ENCODE measurements around the gene MAK.
"Not testable (repeated sequence)": the region's sequence is repeated elsewhere in the genome, so short reads cannot be mapped to it uniquely, and the experiment has no call there.

MAK gene

DNA sequence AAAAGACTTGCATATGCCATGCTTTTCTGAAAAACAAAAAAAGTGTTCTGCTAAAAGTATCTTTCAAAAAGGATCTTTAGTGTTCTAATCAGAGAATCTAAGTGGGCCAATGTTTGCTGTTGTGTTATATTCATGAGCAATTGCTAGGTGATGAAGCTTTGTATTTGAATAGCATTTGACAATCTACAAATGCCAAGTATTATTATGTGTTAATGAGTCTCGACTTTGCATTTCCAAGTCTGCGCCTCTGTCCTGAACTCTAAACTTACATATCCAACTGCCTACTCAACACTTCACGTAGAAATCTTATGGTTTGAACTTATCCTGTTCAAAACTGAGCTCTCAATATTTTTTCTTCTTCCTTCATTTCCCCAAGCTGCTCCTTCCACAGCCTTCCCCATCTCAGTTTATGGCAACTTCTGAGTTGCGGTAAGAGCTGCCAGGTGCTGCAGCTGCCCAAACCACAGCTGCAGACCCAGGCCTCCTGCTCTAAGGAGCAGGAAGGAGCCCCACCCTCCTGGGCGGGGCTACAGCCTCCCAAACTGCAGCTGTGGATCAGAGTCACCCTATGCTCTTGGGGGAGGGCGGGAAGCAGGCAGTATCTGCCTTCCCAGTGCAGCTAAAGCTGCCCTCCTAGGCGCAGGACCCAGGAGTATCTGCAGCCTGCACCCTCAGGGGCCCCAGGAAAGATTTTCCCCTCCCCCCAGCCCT lies 16.7 kb upstream of the MAK start:
- DNase-seq (ENCODE audit: low read depth in 2 of 2) = no peak

DNA sequence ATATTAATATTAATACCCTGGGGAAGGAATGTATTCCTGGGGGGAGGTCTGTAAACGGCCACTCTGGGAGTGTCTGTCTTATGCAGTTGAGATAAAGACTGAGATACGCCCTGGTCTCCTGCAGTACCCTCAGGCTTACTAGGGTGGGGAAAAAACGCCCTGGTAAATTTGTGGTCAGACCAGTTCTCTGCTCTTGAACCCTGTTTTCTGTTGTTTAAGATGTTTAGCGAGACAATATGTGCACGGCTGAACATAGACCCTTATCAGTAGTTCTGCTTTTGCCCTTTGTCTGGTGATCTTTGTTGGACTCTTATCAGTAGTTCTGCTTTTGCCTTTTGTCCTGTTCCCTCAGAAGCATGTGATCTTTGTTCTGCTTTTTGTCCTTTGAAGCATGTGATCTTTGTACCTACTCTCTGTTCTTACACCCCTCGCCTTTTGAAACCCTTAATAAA lies 15.5 kb upstream of the MAK start:
- not testable (repeated sequence) for DNase-seq (ENCODE audit: low read depth in 2 of 2)

DNA sequence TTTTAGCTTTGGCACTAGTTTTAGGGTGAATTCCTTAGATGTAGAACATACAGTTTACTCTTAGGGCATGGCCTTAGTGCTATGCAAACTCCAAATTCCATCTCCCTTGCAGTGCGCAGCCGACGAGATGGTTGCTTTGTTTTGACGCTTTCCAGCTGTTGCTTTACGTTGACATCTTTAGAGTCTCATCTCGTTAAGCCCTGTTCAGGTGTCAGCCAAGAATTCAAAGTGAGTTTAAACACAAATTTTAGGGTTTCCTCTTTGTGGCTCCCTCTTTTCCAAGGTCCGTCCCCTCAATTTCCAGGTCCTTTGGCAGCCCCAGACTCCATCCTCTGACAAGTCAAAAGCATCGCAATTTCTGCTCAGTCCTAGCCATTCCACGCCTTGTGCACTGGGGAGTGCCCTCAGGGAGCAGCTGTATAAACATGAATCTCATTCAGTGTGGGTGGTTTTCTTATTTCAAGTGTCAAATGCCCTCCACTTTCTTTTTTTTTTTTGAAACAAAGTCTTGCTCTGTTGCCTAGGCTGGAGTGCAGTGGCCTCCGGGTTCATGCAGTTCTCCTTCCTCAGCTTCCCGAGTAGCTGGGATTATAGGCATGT lies 14.1 kb upstream of the MAK start:
- no peak for DNase-seq (ENCODE audit: low read depth in 2 of 2)

DNA sequence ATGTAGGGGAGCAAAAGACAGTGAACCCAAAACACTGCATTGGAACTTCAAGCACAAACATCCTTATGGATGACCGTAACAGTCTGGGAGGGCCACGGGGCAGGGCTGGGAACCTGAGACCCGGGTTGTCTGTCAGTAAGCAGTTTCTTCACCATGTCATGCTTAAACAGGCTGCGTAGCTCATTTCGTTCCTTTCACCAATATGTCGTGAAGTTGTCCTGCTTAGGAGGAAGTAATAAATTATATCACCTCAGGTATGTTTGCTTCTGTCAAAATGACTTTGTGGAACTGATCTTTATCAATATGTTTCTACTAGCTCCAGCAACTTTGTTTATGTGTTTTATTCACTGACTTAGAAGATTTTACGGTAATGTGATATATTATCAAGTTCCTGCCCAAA lies 12.4 kb upstream of the MAK start:
- DNase-seq (ENCODE audit: low read depth in 2 of 2) = no peak

DNA sequence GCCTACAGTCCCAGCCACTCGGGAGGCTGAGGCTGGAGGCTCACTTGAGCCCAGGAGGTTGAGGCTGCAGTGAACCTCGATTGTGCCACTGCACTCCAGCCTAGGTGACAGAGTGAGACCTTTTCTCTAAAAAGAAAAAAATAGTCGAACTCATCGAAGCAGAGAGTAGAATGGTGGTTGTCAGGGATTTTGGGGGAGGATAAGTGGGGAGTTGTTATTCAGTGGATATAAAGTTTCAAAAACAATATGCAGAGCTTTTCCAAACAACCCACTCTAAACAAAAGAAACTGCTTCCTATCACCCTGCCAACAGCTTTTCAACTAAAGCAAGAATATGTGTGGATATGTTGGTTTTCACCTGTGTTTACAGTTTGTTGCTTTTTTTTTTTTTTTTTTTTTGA lies 11.6 kb upstream of the MAK start:
- no peak for DNase-seq (ENCODE audit: low read depth in 2 of 2)

DNA sequence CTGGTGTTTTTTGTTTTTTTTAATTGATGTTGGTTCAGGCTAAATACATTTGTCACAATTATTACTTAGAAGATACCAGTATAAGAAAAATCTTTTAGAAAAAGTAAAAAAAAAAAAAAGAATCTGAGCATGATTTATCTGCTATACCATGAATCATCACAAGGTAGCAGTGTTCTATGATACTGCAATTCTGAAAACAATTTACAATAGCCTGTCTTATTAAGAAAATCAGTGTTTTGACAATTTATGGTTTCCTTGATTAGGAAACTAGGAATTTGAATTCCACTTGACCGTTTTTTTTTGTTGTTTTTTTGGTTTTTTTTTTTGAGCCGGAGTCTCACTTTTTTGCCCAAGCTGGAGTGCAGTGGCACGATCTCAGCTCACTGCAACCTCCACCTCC lies 9.3 kb upstream of the MAK start:
- no peak for DNase-seq (ENCODE audit: low read depth in 2 of 2)

DNA sequence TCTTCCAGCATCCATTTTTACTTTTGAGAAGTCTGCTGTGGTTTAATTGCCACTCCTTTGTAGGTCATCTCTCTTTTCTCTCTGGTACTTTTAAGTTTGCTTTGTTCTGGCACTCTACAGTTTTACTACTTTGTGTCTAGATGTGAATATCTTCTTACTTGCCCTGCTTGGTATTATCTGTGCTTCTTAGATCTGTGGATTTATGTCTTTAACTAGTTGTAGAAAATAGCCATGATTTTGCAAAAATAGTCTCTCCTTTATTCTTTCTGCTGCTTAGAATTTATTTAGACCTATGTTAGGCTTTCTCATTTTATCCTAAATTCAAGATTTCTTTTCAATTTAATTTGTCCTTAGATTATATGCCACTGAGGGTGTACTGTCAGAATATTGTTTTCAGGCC lies 5.2 kb upstream of the MAK start:
- no peak for DNase-seq (ENCODE audit: low read depth in 2 of 2)

DNA sequence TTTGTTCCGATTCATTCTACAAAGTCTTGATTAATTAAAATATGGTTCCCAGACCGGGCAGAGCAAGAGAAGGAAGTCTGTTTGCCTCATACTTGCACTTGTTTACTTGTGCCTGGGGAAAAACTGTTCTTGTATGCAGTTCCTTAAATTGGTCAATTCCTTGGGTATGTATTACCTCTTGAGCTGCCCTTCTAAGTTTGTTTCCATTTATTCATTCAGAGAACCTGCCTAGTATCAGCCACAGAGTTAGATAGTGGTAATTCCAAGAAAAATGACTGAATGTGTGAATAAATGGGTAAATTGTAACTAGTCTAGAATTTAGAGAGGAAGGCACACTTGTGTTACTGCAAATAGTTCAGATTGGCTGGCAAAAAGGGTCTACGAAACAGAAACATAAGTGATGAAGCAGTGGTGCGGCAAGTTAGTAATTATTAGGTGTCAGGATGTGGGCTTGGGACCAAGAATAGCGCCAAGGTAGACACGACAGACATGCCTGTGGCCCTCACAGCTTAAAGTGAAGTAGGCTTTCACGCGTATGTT lies 525 bp upstream of the MAK start:
- DNase-seq (ENCODE audit: low read depth in 2 of 2) = no peak

DNA sequence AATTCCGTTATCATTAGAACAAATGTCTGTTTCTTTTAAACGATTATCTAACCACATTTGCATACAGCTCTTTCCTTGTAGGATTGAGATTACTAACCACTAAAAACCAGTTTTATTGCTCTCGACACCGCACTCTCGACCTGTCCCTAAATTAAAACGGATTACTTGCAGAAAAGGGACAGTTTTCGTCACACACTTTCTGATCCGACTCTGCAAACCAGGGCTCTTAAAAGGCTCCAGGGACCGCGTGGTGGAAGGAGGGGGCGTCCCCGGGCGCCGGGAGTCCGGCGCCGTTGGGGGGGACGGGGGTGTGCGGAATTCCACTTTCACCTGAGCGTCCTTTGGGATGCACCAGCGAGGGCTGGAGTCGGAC lies 731 bp downstream of the MAK start:
- no peak for DNase-seq (ENCODE audit: low read depth in 2 of 2)

DNA sequence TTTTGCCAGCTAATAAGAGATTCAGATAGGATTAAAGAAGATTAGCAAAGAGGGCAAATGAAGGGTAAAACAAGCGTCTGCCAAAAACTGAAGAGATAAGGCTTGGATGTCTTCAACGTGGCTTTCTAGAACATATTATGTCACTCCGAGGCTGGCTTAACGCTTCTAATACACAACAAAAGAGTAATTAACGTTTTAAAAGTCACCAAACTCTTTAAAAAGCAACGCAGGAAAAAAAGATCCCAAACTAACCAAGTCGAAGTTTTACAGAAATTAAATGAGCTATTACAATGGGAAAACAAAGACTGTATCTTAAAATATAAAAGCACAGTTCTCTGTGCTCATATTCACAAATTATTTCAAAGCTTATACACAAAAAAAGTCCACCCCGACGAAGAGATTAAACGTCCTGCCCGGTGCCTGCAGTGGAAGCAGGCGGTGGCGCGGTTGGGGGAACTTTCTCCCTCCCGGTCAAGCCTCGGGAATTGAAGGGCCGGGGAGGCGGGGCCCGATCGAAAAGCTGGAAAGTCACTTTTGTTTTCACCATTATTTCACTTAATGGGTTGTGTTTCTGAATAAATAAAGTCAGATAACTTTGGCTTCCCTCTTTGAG lies 1.2 kb downstream of the MAK start:
- DNase-seq (ENCODE audit: low read depth in 2 of 2) = no peak

DNA sequence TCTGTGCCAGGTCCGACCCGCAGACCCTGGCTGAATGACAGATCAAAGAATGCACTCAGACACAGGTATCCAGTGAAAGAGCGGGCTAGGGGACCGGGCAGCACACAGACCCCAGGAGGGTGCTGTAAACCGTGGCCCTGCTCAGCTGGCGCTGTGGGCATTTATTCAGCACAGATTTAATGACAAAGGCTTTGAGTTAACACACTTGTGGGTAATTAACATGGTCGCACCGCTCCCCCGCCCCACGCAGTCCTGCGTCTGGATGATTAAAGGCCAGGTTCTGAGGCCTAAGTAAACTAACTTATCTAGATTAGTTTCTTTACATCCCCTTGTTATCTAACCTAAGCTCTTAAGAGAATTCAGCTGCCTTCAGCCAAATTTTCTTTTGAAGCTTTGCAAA lies 3.5 kb downstream of the MAK start:
- DNase-seq (ENCODE audit: low read depth in 2 of 2) = no peak

DNA sequence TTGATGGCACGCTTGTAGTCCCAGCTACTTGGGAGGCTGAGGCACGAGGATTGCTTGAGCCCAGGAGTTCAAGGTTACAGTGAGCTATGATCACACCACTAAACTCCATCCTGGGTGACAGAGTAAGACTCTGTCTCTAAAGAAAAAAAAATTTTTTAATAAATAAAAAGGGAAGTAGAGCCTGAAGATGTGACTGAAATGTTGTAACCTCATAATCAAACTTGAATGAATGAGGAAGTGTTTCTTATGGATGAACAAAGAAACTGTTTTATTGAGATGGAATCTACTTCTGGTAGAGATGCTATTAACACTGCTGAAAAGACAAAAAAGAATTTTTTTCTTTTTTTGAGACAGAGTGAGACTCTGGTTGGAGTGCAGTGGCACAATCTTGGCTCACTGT lies 6.7 kb downstream of the MAK start:
- DNase-seq (ENCODE audit: low read depth in 2 of 2) = no peak

DNA sequence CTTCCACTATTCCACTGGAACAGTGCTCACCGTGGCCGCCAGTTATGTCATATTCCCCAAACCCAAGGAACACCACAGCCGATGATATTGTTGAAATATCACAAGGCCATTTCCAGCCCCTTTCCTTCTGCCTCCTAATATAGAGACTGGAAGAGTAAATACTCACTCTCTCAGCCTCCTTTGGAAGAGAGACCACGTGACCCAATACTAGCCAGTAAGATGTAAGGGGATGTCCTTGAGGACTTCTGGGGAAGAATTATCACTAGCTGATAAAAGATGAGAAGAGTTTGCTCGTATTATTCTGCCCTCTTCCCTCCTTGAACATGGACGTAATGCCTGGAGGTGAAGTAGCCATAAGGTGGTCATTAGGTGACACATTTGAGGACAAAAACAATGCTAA lies 13.5 kb downstream of the MAK start:
- DNase-seq (ENCODE audit: low read depth in 2 of 2) = no peak

DNA sequence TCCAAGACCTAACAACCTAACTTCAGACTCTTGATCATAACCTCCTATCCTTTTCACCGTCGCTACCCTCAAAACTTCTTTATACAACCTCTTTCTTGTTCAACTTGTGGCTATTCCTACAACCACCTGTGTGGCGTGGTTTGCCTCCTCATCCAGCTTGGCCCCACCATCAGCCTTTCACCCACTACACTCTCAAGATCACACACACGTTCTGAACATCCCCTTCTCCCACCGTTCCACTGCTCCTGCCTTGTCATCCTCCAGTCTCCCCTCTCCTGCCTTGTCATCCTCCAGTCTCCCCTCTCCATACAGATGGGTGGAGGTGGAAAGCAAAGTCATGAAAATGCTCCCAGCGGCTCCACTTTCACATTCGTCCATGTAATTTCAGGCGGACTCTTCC lies 14.0 kb downstream of the MAK start:
- DNase-seq (ENCODE audit: low read depth in 2 of 2) = no peak

DNA sequence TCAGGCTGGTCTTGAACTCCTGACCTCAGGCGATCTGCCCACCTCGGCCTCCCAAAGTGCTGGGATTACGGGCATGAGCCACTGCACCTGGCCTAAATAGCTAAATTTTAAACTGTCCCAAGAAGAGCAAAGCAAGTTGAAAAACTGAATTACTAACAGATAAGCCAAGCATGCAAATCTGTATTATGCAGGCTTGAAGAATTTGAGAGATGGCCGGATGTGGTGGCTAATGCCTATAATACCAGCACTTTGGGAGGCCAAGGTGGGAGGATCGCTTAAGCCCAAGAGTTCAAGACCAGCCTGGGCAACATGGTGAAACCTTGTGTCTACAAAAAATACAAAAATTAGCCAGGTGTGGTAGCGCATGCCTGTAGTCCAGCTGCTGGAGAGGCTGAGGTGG lies 24.2 kb downstream of the MAK start:
- not testable (repeated sequence) for DNase-seq (ENCODE audit: low read depth in 2 of 2)

DNA sequence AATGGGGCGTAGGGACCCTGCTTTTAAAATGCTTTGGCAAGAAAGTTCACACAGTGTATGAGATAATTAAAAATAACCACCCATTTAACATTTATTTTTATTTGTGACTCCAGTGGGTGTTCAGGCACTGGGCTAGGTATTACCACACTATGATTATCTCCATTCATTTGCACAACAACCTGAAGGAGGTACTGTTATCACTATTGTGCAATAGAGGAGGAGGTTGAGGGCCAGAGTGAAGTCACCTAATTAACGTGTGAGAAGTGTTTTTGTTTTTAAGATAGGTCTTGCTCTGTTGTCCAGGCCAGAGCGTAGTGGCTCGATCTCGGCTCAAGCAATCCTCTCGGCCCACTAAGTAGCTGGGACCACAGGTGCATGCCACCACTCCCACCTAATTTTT lies 29.2 kb downstream of the MAK start:
- DNase-seq (ENCODE audit: low read depth in 2 of 2) = no peak

DNA sequence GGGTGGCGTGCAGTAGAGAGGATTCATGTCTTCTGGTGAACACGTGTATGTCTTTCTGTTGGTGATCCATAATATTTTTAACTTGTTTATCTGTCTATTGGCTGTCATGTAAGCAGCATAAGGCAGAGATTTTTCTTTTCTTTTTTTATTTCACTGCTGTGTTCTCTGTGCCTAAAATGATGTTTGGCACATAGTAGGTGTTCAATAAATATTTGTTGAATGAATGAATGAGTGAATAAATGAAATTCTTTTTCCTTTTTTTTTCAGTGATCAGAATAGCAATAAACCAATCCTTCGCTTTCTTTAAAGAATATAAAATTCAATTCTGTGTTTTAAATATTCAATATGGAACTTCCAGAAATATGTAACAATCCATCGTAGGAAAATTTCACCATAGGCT lies 30.0 kb downstream of the MAK start:
- no peak for DNase-seq (ENCODE audit: low read depth in 2 of 2)

DNA sequence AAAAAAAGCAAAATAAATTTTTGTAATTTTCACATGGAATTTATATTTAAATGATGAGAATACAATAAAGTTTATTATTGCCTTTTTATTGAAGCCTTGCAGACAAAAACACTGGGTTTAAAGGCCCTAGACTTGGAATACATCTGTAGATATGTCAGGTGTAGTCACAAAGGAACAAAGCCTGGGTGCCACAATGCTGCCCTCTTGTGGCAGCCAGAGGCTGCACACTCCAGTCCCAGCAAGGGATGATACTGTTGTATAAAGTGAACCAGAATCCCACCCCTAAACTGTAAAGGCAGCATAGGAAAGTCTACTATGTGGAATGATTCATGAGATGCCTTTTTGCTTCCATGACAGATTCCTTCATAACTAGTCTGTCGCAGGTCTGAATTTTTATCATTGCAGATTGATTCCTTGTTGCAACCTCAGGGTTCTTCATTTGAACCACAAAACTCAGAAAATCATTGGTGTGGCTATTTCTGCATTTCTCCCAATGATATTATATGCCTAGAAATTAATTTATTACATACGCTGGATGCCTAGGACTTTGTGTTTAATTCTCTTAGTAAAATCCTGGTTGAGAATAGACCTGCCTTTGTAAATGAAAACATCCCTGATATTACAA lies 37.0 kb downstream of the MAK start:
- DNase-seq (ENCODE audit: low read depth in 2 of 2) = no peak

DNA sequence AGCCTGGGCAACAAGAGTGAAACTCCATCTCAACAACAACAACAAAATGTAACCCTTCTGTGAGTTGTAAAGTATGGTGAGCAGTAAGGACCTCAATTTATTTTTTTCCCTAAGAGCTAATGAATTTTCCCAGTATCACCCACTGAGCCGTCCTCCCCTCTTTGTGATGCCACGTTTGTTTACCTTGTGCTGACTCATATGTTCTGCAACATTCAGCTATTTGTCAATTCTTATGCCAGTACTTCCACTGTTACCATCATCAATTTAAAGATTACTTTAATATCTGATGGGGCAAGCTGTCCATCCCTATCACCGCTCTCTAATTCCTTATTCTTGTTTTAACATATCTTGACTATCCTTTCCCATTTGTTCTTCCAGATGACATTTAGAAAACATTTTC lies 37.5 kb downstream of the MAK start:
- no peak for DNase-seq (ENCODE audit: low read depth in 2 of 2)

DNA sequence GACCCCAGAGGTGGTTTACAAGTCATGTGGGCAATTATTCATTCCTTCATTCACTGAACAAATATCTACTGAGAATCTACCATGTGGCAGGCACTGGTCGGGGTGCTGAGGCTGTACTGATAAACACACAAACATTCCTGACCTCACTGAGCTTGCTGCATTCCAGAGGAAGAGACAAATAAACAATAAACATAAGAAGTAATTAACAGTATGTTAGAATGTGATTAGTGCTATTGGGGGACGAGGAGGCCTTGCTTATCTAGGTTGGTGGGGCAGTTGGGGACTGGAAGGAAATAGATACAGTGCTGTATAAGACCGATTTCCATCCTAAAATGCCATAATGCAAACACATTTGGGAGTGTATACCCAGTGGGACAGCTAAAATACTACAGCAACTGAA lies 44.1 kb downstream of the MAK start:
- no peak for DNase-seq (ENCODE audit: low read depth in 2 of 2)

DNA sequence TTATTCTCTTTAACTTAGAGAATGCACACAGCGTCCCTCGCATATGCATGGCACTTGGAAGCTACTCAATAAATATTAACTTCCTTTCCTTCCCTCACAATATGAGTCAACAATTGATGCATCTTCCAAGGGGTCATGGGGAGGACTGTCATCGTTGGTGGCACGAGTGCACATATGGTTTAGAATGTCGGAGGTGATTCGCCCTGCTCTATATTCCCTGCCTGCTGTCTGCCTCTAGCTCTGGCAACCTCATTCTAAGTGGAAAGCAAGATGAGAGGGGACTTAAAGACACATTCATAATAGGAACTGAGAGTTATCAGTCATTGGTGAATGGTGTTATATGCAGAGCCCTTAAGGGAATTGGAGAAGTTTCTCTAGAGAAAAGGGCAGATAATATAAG lies 44.6 kb downstream of the MAK start:
- DNase-seq (ENCODE audit: low read depth in 2 of 2) = no peak

DNA sequence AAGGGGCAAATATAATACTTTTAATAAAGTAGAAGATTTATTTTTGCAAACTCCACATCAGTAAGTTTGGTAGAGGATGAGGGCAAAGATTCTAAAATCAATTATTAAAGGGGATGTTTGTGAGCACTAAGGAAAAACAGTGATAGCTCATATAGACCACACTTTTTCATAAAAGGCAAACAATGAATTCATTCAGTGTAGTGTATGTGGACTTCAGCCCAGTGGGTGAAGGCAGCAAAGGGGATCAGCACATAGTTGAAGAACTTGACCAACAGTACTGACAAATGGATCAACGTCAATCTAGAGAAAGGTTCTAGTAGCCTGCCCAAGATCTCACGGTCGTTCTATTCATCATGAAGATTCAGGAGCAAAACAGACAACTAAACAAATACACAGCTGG lies 45.3 kb downstream of the MAK start:
- no peak for DNase-seq (ENCODE audit: low read depth in 2 of 2)

DNA sequence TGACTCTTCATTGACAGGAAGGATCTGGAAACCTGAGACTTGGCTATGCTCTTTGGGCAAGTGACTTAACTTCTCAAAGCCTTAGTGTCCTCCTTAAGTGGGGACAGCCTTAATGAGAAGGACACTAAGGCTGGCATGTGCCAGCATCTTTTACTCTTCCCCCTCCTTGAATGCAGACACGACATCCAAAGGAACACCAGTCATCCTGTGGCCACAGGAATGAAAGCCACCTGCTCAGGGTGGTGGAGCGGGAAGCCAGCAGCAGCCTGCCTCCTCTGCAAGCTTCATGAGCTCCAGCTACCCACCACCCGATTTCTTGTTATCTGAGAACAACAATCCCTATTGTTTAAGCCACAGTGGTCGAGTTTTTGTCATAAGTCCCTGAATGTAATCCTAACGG lies 46.2 kb downstream of the MAK start:
- DNase-seq (ENCODE audit: low read depth in 2 of 2) = no peak

Measured in fibroblast of skin of left biceps (primary cell).